Amniotic epithelial cell (primary cell): ENCODE results near the gene SDSL.

ENCODE experiments used
- DNase-seq: peaks from one replicate; pipeline ENCODE4 v3.0.0-alpha.2; 2010; ENCODE audit warnings: low read depth

The SDSL gene

GRCh38 chr12:113396828-113397496 lies 25.2 kb upstream of the SDSL start:
- no peak for DNase-seq

- no peak for DNase-seq
Measured at GRCh38 chr12:113397497-113398197, 24.5 kb upstream of the SDSL start.

- no peak for DNase-seq
Measured at GRCh38 chr12:113398346-113399290, 23.6 kb upstream of the SDSL start.

- no peak for DNase-seq
Measured at GRCh38 chr12:113399490-113399889, 22.7 kb upstream of the SDSL start.

DNA sequence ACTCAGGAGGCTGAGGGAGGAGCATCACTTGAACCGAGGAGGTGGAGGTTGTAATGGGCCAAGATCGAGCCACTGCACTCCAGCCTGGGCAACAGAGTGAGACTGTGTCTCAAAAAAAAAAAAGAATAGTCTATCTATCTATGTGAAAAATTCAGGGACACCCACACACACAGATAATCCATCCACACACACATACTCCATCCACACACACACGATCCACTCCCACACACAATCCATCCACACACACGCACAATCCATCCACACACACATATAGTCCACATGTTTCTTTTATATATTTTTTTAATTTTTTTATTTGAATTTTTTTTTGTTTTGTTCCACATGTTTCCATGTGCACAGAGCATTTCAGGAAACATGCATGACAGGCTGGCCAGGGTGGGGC lies 21.8 kb upstream of the SDSL start:
- DNase-seq, result no peak

DNA sequence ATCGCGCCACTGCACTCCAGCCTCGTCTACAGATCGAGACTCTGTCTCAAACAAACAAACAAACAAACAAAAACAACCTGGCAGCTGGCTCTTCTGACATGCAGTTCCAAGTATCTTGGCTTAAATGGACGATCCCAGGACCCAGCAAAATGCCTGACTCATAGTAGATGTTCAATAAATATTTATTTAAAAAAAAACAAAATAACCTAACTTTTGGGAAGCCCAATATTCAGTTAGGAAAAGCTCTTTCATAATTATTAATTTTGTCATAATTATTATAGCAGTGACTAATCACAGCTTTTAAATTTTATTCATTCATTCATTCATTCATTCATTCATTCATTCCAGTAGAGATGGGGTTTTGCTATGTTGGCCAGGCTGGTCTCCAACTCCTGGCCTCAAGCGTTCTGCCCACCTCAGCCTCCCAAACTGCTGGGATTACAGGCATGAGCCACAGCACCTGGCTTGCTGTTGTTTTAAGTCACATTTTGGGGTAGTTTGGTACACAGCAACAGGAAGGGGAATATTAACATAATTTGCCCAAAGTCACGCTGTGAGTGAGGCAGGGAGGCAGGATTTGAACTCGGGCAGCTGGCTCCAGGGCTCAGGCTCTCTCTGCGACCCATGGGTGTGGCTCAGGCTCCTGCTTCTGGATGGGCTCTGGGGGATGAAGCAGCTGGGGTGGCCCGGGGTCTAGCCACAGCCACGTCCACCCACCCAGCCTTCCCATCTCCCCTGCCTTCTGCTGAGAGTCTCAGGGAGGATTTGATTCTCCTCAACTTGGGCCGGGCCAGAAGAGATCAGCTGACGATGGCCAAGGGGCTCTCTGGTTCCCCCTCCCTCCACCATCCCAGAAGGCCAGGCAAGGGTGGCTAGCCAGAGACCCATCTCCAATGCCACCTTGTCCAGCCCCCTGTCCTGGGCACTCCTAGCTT lies 20.8 kb upstream of the SDSL start:
- DNase-seq, result no peak

DNA sequence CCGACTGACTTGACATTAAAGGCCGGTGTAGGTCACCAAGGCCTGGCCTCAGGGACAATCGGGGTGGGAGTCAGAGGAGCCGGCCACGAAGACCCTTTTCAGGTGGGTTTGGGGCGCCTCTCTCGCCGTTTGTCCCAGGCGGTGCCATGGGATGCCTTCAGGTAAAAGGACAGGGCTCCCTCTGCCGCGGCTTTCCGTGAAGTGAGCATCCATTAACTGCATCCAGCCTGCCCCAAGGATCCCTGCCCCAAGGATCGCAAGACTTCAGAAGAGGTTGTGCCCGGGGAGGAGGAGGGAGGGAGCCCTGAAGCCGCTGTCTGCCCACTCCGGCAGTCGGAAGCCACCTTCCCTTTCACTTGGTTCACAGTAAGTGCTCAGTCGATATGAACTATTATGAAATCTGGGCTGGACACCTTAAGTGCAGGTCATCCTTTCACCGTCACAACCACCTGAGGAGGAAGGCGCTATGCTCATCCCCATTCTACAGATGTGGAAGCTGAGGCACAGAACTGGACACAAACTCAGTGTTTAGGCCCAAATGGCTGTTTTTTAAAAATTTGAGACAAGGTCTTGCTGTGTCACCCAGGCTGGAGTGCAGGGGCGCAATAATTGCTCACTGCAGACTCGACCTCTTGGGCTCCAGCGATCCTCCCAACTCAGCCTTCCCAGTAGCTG lies 19.5 kb upstream of the SDSL start:
- no peak for DNase-seq

DNA sequence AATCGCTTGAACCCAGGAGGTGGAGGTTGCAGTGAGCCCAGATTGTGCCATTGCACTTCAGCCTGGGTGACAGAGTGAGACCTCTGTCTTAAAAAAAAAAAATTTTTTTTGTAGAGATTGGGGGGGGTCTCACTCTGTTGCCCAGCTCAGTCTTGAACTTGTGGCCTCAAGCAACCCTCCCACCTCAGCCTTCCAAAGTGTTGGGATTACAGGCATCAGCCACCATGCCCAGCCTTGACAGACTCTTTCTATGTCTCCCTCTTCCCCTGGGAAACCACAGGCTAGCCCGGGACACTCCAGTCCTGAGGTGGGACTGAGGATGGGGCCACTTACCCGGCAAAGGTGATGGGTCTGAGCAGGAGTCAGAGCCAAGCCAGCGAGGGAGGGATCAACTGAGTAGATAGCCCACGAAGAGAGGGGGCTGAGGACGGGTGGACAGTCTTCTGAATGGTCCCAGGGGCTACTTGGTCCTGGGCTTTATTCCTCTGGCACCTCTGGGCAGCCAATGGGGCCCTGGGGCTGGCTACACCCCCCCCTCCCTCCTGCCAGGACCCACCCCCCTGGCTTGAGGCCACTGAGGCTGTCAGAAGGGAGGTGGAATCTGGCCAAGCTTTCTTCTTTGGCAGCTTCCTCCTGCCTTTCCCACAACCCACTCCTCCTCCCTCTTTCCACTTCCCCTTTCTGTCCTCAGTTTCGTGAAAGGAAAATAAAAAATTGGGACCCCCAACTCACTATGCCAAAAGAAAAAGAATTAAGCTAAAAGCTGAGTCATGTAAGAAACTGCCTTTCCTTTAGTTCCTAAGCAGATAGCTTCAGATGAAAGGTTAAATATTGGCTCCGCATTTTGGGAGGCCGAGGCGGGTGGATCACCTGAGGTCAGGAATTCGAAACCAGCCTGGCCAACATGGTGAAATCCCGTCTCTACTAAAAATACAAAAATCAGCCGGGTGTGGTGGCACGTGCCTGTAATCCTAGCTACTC lies 18.5 kb upstream of the SDSL start, which contains the start of gene SDS:
Gene SDS, minus strand, starts transcription at position 453 of the 981 bp plus-strand sequence. CDS start 4,179 bp downstream, outside the sequence.
- DNase-seq, result peak; percentile 18

- no peak for DNase-seq
Measured at GRCh38 chr12:113405694-113406093, 16.5 kb upstream of the SDSL start.

GRCh38 chr12:113407931-113408600 lies 14.1 kb upstream of the SDSL start:
- DNase-seq, result no peak

DNA sequence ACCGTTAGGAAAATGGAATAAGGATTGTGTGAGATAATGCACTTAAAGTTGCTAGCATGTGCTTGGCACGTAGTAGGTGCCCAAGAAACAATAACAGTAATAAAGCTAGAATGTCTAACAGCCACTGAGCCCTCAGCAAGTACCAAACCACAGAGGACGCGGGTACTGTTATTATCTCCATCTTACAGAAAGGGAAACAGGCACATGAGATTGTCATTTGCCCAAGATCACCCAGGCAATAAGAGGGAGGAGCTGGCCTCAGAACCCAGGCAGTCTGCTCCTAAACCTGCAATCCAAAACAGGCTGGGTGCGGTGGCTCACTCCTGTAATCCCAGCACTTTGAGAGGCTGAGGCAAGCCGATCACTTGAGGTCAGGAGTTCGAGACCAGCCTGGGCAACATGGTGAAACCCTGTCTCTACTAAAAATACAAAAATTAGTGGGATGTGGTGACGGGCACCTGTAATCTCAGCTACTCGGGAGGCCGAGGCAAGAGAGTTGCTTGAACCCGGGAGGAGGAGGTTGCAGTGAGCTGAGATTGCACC lies 13.4 kb upstream of the SDSL start:
- no peak for DNase-seq

- no peak for DNase-seq
Measured at GRCh38 chr12:113409462-113410124, 12.6 kb upstream of the SDSL start.

GRCh38 chr12:113413488-113413939 lies 8.7 kb upstream of the SDSL start:
- DNase-seq, result no peak

- no peak for DNase-seq
Measured at GRCh38 chr12:113414519-113415038, 7.6 kb upstream of the SDSL start.

- no peak for DNase-seq
Measured at GRCh38 chr12:113416091-113416754, 6.0 kb upstream of the SDSL start.

- peak; percentile 12 for DNase-seq
Measured at GRCh38 chr12:113418213-113418879, 3.8 kb upstream of the SDSL start.
